CD4-positive, alpha-beta T cell treated with Interleukin-12 subunit alpha and Interleukin-12 subunit beta, for 1 hour (primary cell): ENCODE data around the gene PTPRN2.
A peak's percentile ranks its signal among the peaks of the same experiment; 100 is the strongest.

Experiments used
- DNase-seq: peaks from one replicate; pipeline ENCODE4 v3.0.0-alpha.2; 2020

Gene PTPRN2

GRCh38 chr7:157634401-157635147 is 953.0 kb downstream of the PTPRN2 start:
- no peak for DNase-seq

GRCh38 chr7:157633465-157634185 is 954.0 kb downstream of the PTPRN2 start:
- no peak for DNase-seq

GRCh38 chr7:157630301-157630853 is 957.2 kb downstream of the PTPRN2 start:
- DNase-seq: no peak

GRCh38 chr7:157628456-157628855 is 959.2 kb downstream of the PTPRN2 start:
- no peak for DNase-seq

- no peak for DNase-seq
Measured at GRCh38 chr7:157627646-157628045, 960.0 kb downstream of the PTPRN2 start.

- DNase-seq: no peak
Measured at GRCh38 chr7:157627033-157627432, 960.6 kb downstream of the PTPRN2 start.

- peak; percentile 44 for DNase-seq
Measured at GRCh38 chr7:157625973-157626742, 961.5 kb downstream of the PTPRN2 start.

GRCh38 chr7:157623556-157623955 is 964.1 kb downstream of the PTPRN2 start:
- no peak for DNase-seq

GRCh38 chr7:157622408-157623205 is 965.0 kb downstream of the PTPRN2 start:
- DNase-seq: no peak

- no peak for DNase-seq
Measured at GRCh38 chr7:157622000-157622399, 965.6 kb downstream of the PTPRN2 start.

GRCh38 chr7:157621131-157621681 is 966.4 kb downstream of the PTPRN2 start:
- no peak for DNase-seq

- no peak for DNase-seq
Measured at GRCh38 chr7:157620616-157621015, 967.0 kb downstream of the PTPRN2 start.

GRCh38 chr7:157619753-157620525 is 967.7 kb downstream of the PTPRN2 start:
- DNase-seq: no peak

GRCh38 chr7:157618823-157619606 is 968.6 kb downstream of the PTPRN2 start:
- DNase-seq: no peak

- no peak for DNase-seq
Measured at GRCh38 chr7:157618091-157618726, 969.4 kb downstream of the PTPRN2 start.

GRCh38 chr7:157617401-157617800 is 970.2 kb downstream of the PTPRN2 start:
- DNase-seq: no peak

GRCh38 chr7:157616931-157617330 is 970.7 kb downstream of the PTPRN2 start:
- DNase-seq: no peak

- no peak for DNase-seq
Measured at GRCh38 chr7:157616426-157616825, 971.2 kb downstream of the PTPRN2 start.

GRCh38 chr7:157615852-157616251 is 971.8 kb downstream of the PTPRN2 start:
- DNase-seq: no peak
